SK-N-MC (cell line): ENCODE measurements around the gene SCNN1G.
A peak's percentile ranks its signal among the peaks of the same experiment; 100 is the strongest.

ENCODE experiments used
- DNase-seq: peaks from one replicate; pipeline ENCODE4 v3.0.0-alpha.2; 2011; ENCODE audit warnings: low read depth, low spot score
- H3K27ac ChIP-seq: fragments of 200-600 bp; sonication (generic); 2 replicates; pipeline ENCODE4 v1.5.1; 2016; ENCODE audit warnings: mixed run types
- H3K36me3 ChIP-seq: fragments of 200-600 bp; sonication (generic); 2 replicates; pipeline ENCODE4 v1.6.1; 2017; ENCODE audit warnings: antibody characterized with exemption, low read length, mixed read lengths; ENCODE audit not compliant: insufficient read depth
- H3K4me3 ChIP-seq: fragments of 200-600 bp; sonication (generic); 2 replicates; pipeline ENCODE4 v1.5.1; 2016
- H3K9ac ChIP-seq: fragments of 200-600 bp; sonication (generic); 2 replicates; pipeline ENCODE4 v1.8.0; 2017; ENCODE audit warnings: mixed run types, mixed read lengths; ENCODE audit not compliant: insufficient read length
- H3K9me3 ChIP-seq: fragments of 200-600 bp; sonication (generic); 2 replicates; pipeline ENCODE4 v1.6.1; 2017; ENCODE audit warnings: low read depth, mild to moderate bottlenecking, antibody characterized with exemption, low read length, moderate library complexity, mixed read lengths
- EZH2 ChIP-seq: fragments of 200-600 bp; sonication (generic); IDR thresholded peaks from one replicate; pipeline ENCODE4 v1.6.1; 2017; ENCODE audit warnings: antibody characterized with exemption
- FOXP2 ChIP-seq: optimal IDR thresholded peaks from 2 replicates; pipeline ENCODE3; 2011; ENCODE audit warnings: mild to moderate bottlenecking, moderate library complexity; ENCODE audit not compliant: insufficient read depth; ENCODE audit errors: extremely low read length, control extremely low read depth
- POLR2AphosphoS5 ChIP-seq: IDR thresholded peaks from 2 replicates; pipeline ENCODE4 v1.6.1; 2012; ENCODE audit warnings: mild to moderate bottlenecking, low read depth, low read length, borderline replicate concordance

The SCNN1G gene

GRCh38 chr16:23183543-23183862, 958 bp downstream of the SCNN1G start:
- TF ChIP-seq POLR2AphosphoS5 (no peak), FOXP2 (no peak), EZH2 (no peak)
- DNase-seq = no peak
- Histone ChIP-seq H3K4me3 (peak overlapping the region; percentile 71), H3K27ac (no peak overlapping the region), H3K9me3 (no peaks in the 10 kb centered on the region), H3K9ac (no peak overlapping the region), H3K36me3 (no peaks in the 10 kb centered on the region)

GRCh38 chr16:23185656-23186055, 3.1 kb downstream of the SCNN1G start:
- Histone ChIP-seq H3K9me3 (no peaks in the 10 kb centered on the region), H3K27ac (no peak overlapping the region), H3K4me3 (no peak overlapping the region), H3K9ac (no peak overlapping the region), H3K36me3 (no peaks in the 10 kb centered on the region)
- DNase-seq = no peak
- TF ChIP-seq FOXP2 = no peak
- TF ChIP-seq POLR2AphosphoS5 = no peak
- TF ChIP-seq EZH2 = no peak

DNA sequence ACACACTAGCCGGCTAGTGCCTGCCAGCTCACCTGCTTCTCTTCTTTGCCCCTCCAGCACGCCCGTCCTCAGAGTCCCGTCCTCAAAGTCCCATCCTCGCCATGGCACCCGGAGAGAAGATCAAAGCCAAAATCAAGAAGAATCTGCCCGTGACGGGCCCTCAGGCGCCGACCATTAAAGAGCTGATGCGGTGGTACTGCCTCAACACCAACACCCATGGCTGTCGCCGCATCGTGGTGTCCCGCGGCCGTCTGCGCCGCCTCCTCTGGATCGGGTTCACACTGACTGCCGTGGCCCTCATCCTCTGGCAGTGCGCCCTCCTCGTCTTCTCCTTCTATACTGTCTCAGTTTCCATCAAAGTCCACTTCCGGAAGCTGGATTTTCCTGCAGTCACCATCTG, 3.6 kb downstream of the SCNN1G start:
- TF ChIP-seq POLR2AphosphoS5 = no peak
- no peak for TF ChIP-seq EZH2
- no peak for TF ChIP-seq FOXP2
- Histone ChIP-seq H3K4me3 (no peak overlapping the region), H3K27ac (no peak overlapping the region), H3K36me3 (no peaks in the 10 kb centered on the region), H3K9ac (no peak overlapping the region), H3K9me3 (no peaks in the 10 kb centered on the region)
- DNase-seq = no peak

DNA sequence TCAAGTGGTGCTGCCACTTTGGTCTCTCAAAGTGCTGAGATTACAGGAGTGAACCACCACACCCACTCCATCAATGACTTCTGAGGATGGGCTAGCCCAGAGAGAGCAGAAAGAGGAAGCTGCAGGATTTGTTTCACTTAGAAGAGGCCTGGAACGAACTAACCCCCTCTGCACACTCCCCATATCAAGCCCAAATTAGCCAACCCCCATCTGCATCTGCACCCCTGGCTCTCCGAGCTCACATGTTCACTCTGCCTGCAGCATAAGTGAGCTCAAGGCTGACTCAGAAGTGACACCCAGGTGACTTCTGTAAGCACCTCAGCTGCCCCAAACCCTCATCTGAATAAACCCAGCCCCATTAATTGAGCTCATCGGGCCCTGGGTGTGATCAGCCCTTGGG, 4.8 kb downstream of the SCNN1G start:
- H3K9me3 ChIP-seq = no peaks in the 10 kb centered on the region
- no peaks in the 10 kb centered on the region for H3K36me3 ChIP-seq
- TF ChIP-seq EZH2 = no peak
- no peak for TF ChIP-seq POLR2AphosphoS5
- no peak for TF ChIP-seq FOXP2
- no peak overlapping the region for H3K4me3 ChIP-seq
- no peak overlapping the region for H3K27ac ChIP-seq
- DNase-seq = no peak
- no peak overlapping the region for H3K9ac ChIP-seq

DNA sequence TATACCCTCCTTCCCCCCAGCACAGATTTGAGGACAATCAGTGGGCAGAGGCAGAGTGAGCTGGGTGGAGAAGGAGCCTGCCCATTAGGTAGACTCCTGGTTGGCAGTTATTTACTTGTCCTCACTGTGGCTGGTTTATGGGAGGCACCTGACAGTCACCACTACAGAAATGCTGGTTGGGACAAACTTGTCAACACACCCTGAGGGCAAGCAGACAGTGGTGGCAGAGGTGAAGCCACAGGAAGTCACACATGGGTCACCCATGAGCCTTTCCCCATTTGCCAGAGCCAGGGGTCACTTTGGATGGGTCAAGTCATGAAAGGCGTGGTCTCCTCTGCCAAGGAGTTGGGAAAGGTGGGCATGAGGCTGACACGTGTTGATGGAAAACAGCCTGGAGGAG, 6.4 kb downstream of the SCNN1G start:
- no peak overlapping the region for H3K27ac ChIP-seq
- no peak overlapping the region for H3K4me3 ChIP-seq
- H3K9ac ChIP-seq = no peak overlapping the region
- TF ChIP-seq FOXP2 = no peak
- no peak for TF ChIP-seq EZH2
- no peak for TF ChIP-seq POLR2AphosphoS5
- DNase-seq = no peak
- H3K9me3 ChIP-seq = no peaks in the 10 kb centered on the region
- no peaks in the 10 kb centered on the region for H3K36me3 ChIP-seq

GRCh38 chr16:23194497-23195221, 12.1 kb downstream of the SCNN1G start:
- H3K27ac ChIP-seq = no peak overlapping the region
- no peak overlapping the region for H3K4me3 ChIP-seq
- DNase-seq = no peak
- TF ChIP-seq POLR2AphosphoS5 = no peak
- no peak for TF ChIP-seq EZH2
- TF ChIP-seq FOXP2 = no peak
- H3K9ac ChIP-seq = no peak overlapping the region
- no peaks in the 10 kb centered on the region for H3K9me3 ChIP-seq
- H3K36me3 ChIP-seq = no peaks in the 10 kb centered on the region

GRCh38 chr16:23195366-23195978, 12.9 kb downstream of the SCNN1G start:
- no peaks in the 10 kb centered on the region for H3K36me3 ChIP-seq
- DNase-seq = no peak
- TF ChIP-seq FOXP2 = no peak
- TF ChIP-seq POLR2AphosphoS5 = no peak
- TF ChIP-seq EZH2 = no peak
- H3K27ac ChIP-seq = no peak overlapping the region
- H3K9me3 ChIP-seq = no peaks in the 10 kb centered on the region
- no peak overlapping the region for H3K9ac ChIP-seq
- H3K4me3 ChIP-seq = no peak overlapping the region

- Histone ChIP-seq H3K36me3 (no peaks in the 10 kb centered on the region), H3K9ac (no peak overlapping the region), H3K4me3 (no peak overlapping the region), H3K27ac (no peak overlapping the region), H3K9me3 (no peaks in the 10 kb centered on the region)
- TF ChIP-seq EZH2 = no peak
- TF ChIP-seq FOXP2 = no peak
- no peak for TF ChIP-seq POLR2AphosphoS5
- DNase-seq = no peak
Observed at GRCh38 chr16:23196539-23196938, 14.0 kb downstream of the SCNN1G start.
